Psoas muscle (tissue), 8 donors: ENCODE results near the gene BBS9. TPM values are rescaled to one million over a fixed set of nuclear protein-coding genes. Genes with fewer than 3 reads are reported as not detected.

Source experiments
- ATAC-seq, 4 donors: fragments of 200-7000 bp; cut with Tn5 transposase; one replicate each; pipeline ENCODE4 v1.9.1; 2020; ENCODE audit warnings: moderate library complexity in 3 of 4, mild to moderate bottlenecking in 2 of 4
- DNase-seq, 2 donors: peaks; one replicate each; pipeline ENCODE4 v3.0.0-alpha.2; 2020
- H3K27ac ChIP-seq: fragments of 200-600 bp; one replicate; pipeline ENCODE4 v1.8.0; 2022
- H3K27me3 ChIP-seq, 3 donors: fragments of 200-600 bp in 1 of 3; one replicate each; pipeline versions ENCODE4 v1.6.1 to v1.8.0; 2013 to 2022; ENCODE audit warnings: low read length in 2 of 3, mild to moderate bottlenecking in 2 of 3, moderate library complexity in 1 of 3; ENCODE audit not compliant: insufficient read depth in 3 of 3
- H3K36me3 ChIP-seq, 2 donors: fragments of 200-600 bp in 1 of 2; one replicate each; pipeline versions ENCODE4 v1.6.1 to v1.8.0; 2013 to 2022; ENCODE audit warnings: low read depth in 1 of 2, mild to moderate bottlenecking in 1 of 2, moderate library complexity in 1 of 2; ENCODE audit not compliant: insufficient read depth in 1 of 2
- H3K4me1 ChIP-seq: fragments of 200-600 bp; one replicate; pipeline ENCODE4 v1.8.0; 2022
- H3K4me3 ChIP-seq: fragments of 200-600 bp; one replicate; pipeline ENCODE4 v1.8.0; 2022; ENCODE audit warnings: mild to moderate bottlenecking
- H3K9me3 ChIP-seq: fragments of 200-600 bp; one replicate; pipeline ENCODE4 v1.8.0; 2022
- CTCF ChIP-seq: fragments of 200-600 bp; IDR thresholded peaks from one replicate; pipeline ENCODE4 v1.8.0; 2022; ENCODE audit warnings: antibody characterized with exemption
- WGBS, 3 donors: extraction: QIAGEN DNeasy Blood & Tissue Kit; methylation state at CpG; one replicate each; pipeline versions ENCODE4 v1.1.6 to v1.1.7; 2013; 5-methylcytosine and 5-hydroxymethylcytosine counted together
- intact Hi-C, 2 donors: fragments of 100-400 bp; cut with DNase I; formaldehyde crosslinking; loops; one replicate each; pipeline versions ENCODE4 v1.11.0 to v1.14.2; 2022
- polyA plus RNA-seq, 3 donors: library from polyadenylated mRNA; stranded (reverse); fragments of 200-250 nt; gene quantifications; one replicate each; pipeline ENCODE4 v1.2.3, GENCODE V29; 2013
- total RNA-seq, 4 donors: library from RNA; stranded (reverse); fragmentation: NEBNext Ultra II Directional in 2 of 4; extraction: Animal tissue kit (Norgen Biotek cat#: 25700) in 2 of 4; gene quantifications; one replicate each; pipeline versions ENCODE4 v1.2.1 to v1.2.4, GENCODE V29; 2021 to 2023
- donor health status: healthy with polysubstance abuse.
- donor health status: DM: no; HTN: no; CAD: no; lungs with moderate emphysema.
- donor health status: Bipolar disorder and iron deficiency.
- donor health status: healthy.
- donor health status: DM: yes; HTN: yes; CAD: no.
- donor health status: DM: no; HTN: no; CAD: no.
- donor health status: DM: no; HTN: no; CAD: no.
- donor health status: DM: yes; HTN: yes; CAD: no.

The BBS9 gene
- total and polyA plus RNA-seq, 7 donors: 2.7 to 7.3 (median 4.1) TPM

- DNase-seq (no peak), ATAC-seq (no peak)
- no peaks in the 10 kb centered on the region for H3K27me3 ChIP-seq
- no peaks in the 10 kb centered on the region for H3K9me3 ChIP-seq
- H3K27ac ChIP-seq: no peak overlapping the region
- intact Hi-C loops: loop anchor here in 1 of 2 donors (10.0 kb wide), 2 partner anchors 258 to 438 kb away; no protein-coding TSS in a partner anchor
- H3K4me1 ChIP-seq: peaks cover 5% of the 10 kb centered on the region
- H3K36me3 ChIP-seq: no peaks in the 10 kb centered on the region
- H3K4me3 ChIP-seq: no peak overlapping the region
- 71 to 75% (median 73%) methylated on average over 6 of the region's 6 CpGs for WGBS, 3 donors
- TF ChIP-seq CTCF: no peak
These were observed 327.7 kb downstream of the BBS9 start for GRCh38 chr7:33457039-33457438.

- ATAC-seq (no peak), DNase-seq (no peak)
- intact Hi-C loops: loop anchor here in 1 of 2 donors (10.0 kb wide), 2 partner anchors 256 to 436 kb away; no protein-coding TSS in a partner anchor
- Histone ChIP-seq H3K4me1 (no peaks in the 10 kb centered on the region), H3K27me3 (no peaks in the 10 kb centered on the region), H3K4me3 (no peak overlapping the region), H3K9me3 (no peaks in the 10 kb centered on the region), H3K27ac (no peak overlapping the region), H3K36me3 (no peaks in the 10 kb centered on the region)
- no peak for TF ChIP-seq CTCF
- 63 to 74% (median 64%) methylated on average over 1 of the region's 1 CpG for WGBS, 3 donors
These were observed 329.2 kb downstream of the BBS9 start for GRCh38 chr7:33458581-33458980.

GRCh38 chr7:33459340-33459751 lies 330.0 kb downstream of the BBS9 start:
- WGBS, 3 donors: 33 to 46% (median 38%) methylated on average over 1 of the region's 1 CpG
- H3K4me3 ChIP-seq: no peak overlapping the region
- H3K4me1 ChIP-seq: no peaks in the 10 kb centered on the region
- TF ChIP-seq CTCF: peak; percentile 55
- H3K27me3 ChIP-seq: no peaks in the 10 kb centered on the region
- no peaks in the 10 kb centered on the region for H3K36me3 ChIP-seq
- intact Hi-C loops: loop anchor here in 1 of 2 donors (10.0 kb wide), 2 partner anchors 255 to 435 kb away; no protein-coding TSS in a partner anchor
- H3K27ac ChIP-seq: no peak overlapping the region
- DNase-seq: no peak
- no peaks in the 10 kb centered on the region for H3K9me3 ChIP-seq
- peak; percentile 68 to 94 (median 80) for ATAC-seq

GRCh38 chr7:33463131-33463530 lies 333.8 kb downstream of the BBS9 start:
- Histone ChIP-seq H3K36me3 (no peaks in the 10 kb centered on the region), H3K27me3 (no peaks in the 10 kb centered on the region), H3K4me1 (no peaks in the 10 kb centered on the region), H3K4me3 (no peak overlapping the region), H3K9me3 (no peaks in the 10 kb centered on the region), H3K27ac (no peak overlapping the region)
- DNase-seq (no peak), ATAC-seq (no peak)
- TF ChIP-seq CTCF: no peak
- WGBS, 3 donors: 85 to 91% (median 87%) methylated on average over 2 of the region's 2 CpGs
- intact Hi-C loops: loop anchor here in 1 of 2 donors (10.0 kb wide), 1 partner anchor 432 kb away; no protein-coding TSS in a partner anchor

GRCh38 chr7:33466203-33466602 lies 336.8 kb downstream of the BBS9 start:
- no peak for DNase-seq
- Histone ChIP-seq H3K9me3 (no peaks in the 10 kb centered on the region), H3K36me3 (no peaks in the 10 kb centered on the region), H3K27me3 (no peaks in the 10 kb centered on the region), H3K4me3 (no peak overlapping the region), H3K4me1 (no peaks in the 10 kb centered on the region), H3K27ac (no peak overlapping the region)
- TF ChIP-seq CTCF: no peak
- WGBS, 3 donors: 77 to 93% (median 77%) methylated on average over 4 of the region's 4 CpGs
- intact Hi-C loops: loop anchor here in 1 of 2 donors (10.0 kb wide), 1 partner anchor 429 kb away; no protein-coding TSS in a partner anchor
- no peak for ATAC-seq
